ACHN (cell line): ENCODE data around the gene CCDC51.

Experiments
- DNase-seq: peaks from one replicate; pipeline ENCODE4 v3.0.0-alpha.2; 2015
- in situ Hi-C: cut with HindIII; loops from 2 replicates; pipeline ENCODE4 v1.10.0; 2017; ENCODE audit warnings: low sequenced_read_pairs, low pct_ligation_motif_present, low pct_unique_long_range_greater_than_20kb

The CCDC51 gene

GRCh38 chr3:48436855-48437254, 3.1 kb downstream of the CCDC51 start:
- in situ Hi-C loops, result no loop called here
- no peak for DNase-seq

- in situ Hi-C loops, result no loop called here
- no peak for DNase-seq
Observed at GRCh38 chr3:48436477-48436787, 3.5 kb downstream of the CCDC51 start.

- peak; percentile 80 for DNase-seq
- in situ Hi-C loops, result no loop called here
Observed at GRCh38 chr3:48435774-48436476, 4.0 kb downstream of the CCDC51 start.

- DNase-seq, result no peak
- in situ Hi-C loops, result no loop called here
Observed at GRCh38 chr3:48435223-48435595, 4.7 kb downstream of the CCDC51 start.

- in situ Hi-C loops, result no loop called here
- DNase-seq, result no peak
Observed at GRCh38 chr3:48434591-48435222, 5.2 kb downstream of the CCDC51 start.

GRCh38 chr3:48433472-48434118, 6.3 kb downstream of the CCDC51 start:
- in situ Hi-C loops, result no loop called here
- DNase-seq, result peak; percentile 76

GRCh38 chr3:48432411-48433371, 7.2 kb downstream of the CCDC51 start:
- in situ Hi-C loops, result no loop called here
- DNase-seq, result peak; percentile 24

GRCh38 chr3:48431224-48432029, 8.5 kb downstream of the CCDC51 start:
- in situ Hi-C loops, result no loop called here
- no peak for DNase-seq

GRCh38 chr3:48430708-48431101, 9.2 kb downstream of the CCDC51 start:
- in situ Hi-C loops, result no loop called here
- DNase-seq, result no peak

GRCh38 chr3:48429960-48430707, 9.8 kb downstream of the CCDC51 start, which contains the start of gene PLXNB1:
Gene PLXNB1 (minus strand): TSS chr3:48430086. CDS start chr3:48424611, 5,475 bp downstream.
- DNase-seq, result peak; percentile 15

GRCh38 chr3:48429317-48429959, 10.5 kb downstream of the CCDC51 start:
- in situ Hi-C loops, result no loop called here
- DNase-seq, result peak; percentile 35

More at GRCh38 chr3:48429960-48430707, 9.8 kb downstream of the CCDC51 start, which contains the start of gene PLXNB1:
- in situ Hi-C loops, result no loop called here

GRCh38 chr3:48428572-48429316, 11.2 kb downstream of the CCDC51 start:
- in situ Hi-C loops, result no loop called here
- peak; percentile 81 for DNase-seq

- in situ Hi-C loops, result no loop called here
- no peak for DNase-seq
Observed at GRCh38 chr3:48428088-48428571, 11.8 kb downstream of the CCDC51 start.

GRCh38 chr3:48427630-48427962, 12.3 kb downstream of the CCDC51 start:
- in situ Hi-C loops, result no loop called here
- DNase-seq, result no peak

- DNase-seq, result no peak
- in situ Hi-C loops, result no loop called here
Observed at GRCh38 chr3:48426944-48427629, 12.8 kb downstream of the CCDC51 start.

- DNase-seq, result no peak
- in situ Hi-C loops, result no loop called here
Observed at GRCh38 chr3:48426401-48426909, 13.5 kb downstream of the CCDC51 start.
